Liver (tissue), 9 donors: ENCODE measurements around the gene KLK1. TPM values are rescaled to one million over a fixed set of nuclear protein-coding genes. Genes with fewer than 3 reads are reported as not detected.
A peak's percentile ranks its signal among the peaks of the same experiment; 100 is the strongest.

ENCODE experiments used
- DNase-seq: peaks from one replicate; pipeline ENCODE4 v3.0.0-alpha.2; 2017; ENCODE audit warnings: low spot score
- H3K27ac ChIP-seq, 2 donors: one replicate each; pipeline ENCODE4 v1.7.0; 2013; ENCODE audit warnings: inconsistent platforms in 2 of 2, low read length in 2 of 2, control low read depth in 1 of 2, low read depth in 1 of 2, mild to moderate bottlenecking in 1 of 2
- H3K27me3 ChIP-seq, 4 donors: one replicate each; pipeline versions ENCODE4 v1.6.1 to v1.7.0; 2013; ENCODE audit warnings: low read length in 3 of 4, inconsistent platforms in 1 of 4, mild to moderate bottlenecking in 1 of 4, moderate library complexity in 1 of 4; ENCODE audit not compliant: control insufficient read depth in 4 of 4, insufficient read depth in 4 of 4
- H3K36me3 ChIP-seq, 4 donors: one replicate each; pipeline versions ENCODE4 v1.6.1 to v1.7.0; 2013; ENCODE audit warnings: low read length in 3 of 4, mild to moderate bottlenecking in 3 of 4, low read depth in 1 of 4, moderate library complexity in 1 of 4; ENCODE audit not compliant: control insufficient read depth in 4 of 4, insufficient read depth in 3 of 4
- H3K4me1 ChIP-seq, 4 donors: one replicate each; pipeline versions ENCODE4 v1.6.1 to v1.7.0; 2013; ENCODE audit warnings: low read length in 3 of 4, mild to moderate bottlenecking in 3 of 4, moderate library complexity in 1 of 4; ENCODE audit not compliant: control insufficient read depth in 4 of 4, insufficient read depth in 4 of 4
- H3K4me3 ChIP-seq, 3 donors: one replicate each; pipeline versions ENCODE4 v1.6.1 to v1.7.0; 2013; ENCODE audit warnings: low read length in 3 of 3, control low read depth in 1 of 3, low read depth in 1 of 3, mild to moderate bottlenecking in 1 of 3
- H3K9ac ChIP-seq, 2 donors: one replicate each; pipeline ENCODE4 v1.7.0; 2013; ENCODE audit warnings: low read length in 2 of 2, mild to moderate bottlenecking in 2 of 2, moderate library complexity in 2 of 2, control low read depth in 1 of 2, low read depth in 1 of 2
- H3K9me3 ChIP-seq, 4 donors: one replicate each; pipeline versions ENCODE4 v1.6.1 to v1.7.0; 2013; ENCODE audit warnings: low read length in 3 of 4; ENCODE audit not compliant: control insufficient read depth in 4 of 4
- ATF3 ChIP-seq: IDR thresholded peaks from 2 replicates; pipeline ENCODE4 v1.6.1; 2016; ENCODE audit warnings: antibody characterized with exemption
- CTCF ChIP-seq: fragments of 150-350 bp; IDR thresholded peaks from 2 replicates; pipeline ENCODE4 v1.5.1; 2017; ENCODE audit warnings: improper control_type of control experiment, low read depth, low read length; ENCODE audit not compliant: missing input control
- EGR1 ChIP-seq, 2 donors: IDR thresholded peaks; 2 replicates each; pipeline ENCODE4 v1.6.1; 2016 to 2018; ENCODE audit warnings: antibody characterized with exemption in 2 of 2, low read depth in 2 of 2
- FOXA1 ChIP-seq: IDR thresholded peaks from 2 replicates; pipeline ENCODE4 v1.6.1; 2016; ENCODE audit warnings: antibody characterized with exemption
- FOXA2 ChIP-seq: IDR thresholded peaks from 2 replicates; pipeline ENCODE4 v1.6.1; 2016; ENCODE audit warnings: antibody characterized with exemption
- GABPA ChIP-seq, 2 donors: IDR thresholded peaks in 1 of 2; conservative IDR thresholded peaks in 1 of 2; 2 replicates each; pipeline ENCODE4 v1.6.1; 2016; ENCODE audit warnings: antibody characterized with exemption in 2 of 2, mild to moderate bottlenecking in 1 of 2, moderate library complexity in 1 of 2
- JUND ChIP-seq, 2 donors: IDR thresholded peaks; 2 replicates each; pipeline ENCODE4 v1.6.1; 2016; ENCODE audit warnings: antibody characterized with exemption in 2 of 2
- MAX ChIP-seq: IDR thresholded peaks from 2 replicates; pipeline ENCODE4 v1.6.1; 2016; ENCODE audit warnings: antibody characterized with exemption
- NR2F2 ChIP-seq: IDR thresholded peaks from 2 replicates; pipeline ENCODE4 v1.6.1; 2016; ENCODE audit warnings: antibody characterized with exemption
- RAD21 ChIP-seq, 2 donors: IDR thresholded peaks; 2 replicates each; pipeline ENCODE4 v1.6.1; 2016; ENCODE audit warnings: antibody characterized with exemption in 2 of 2, mild to moderate bottlenecking in 2 of 2
- RXRA ChIP-seq, 2 donors: IDR thresholded peaks; 2 replicates each; pipeline ENCODE4 v1.6.1; 2017 to 2018; ENCODE audit warnings: antibody characterized with exemption in 2 of 2, mild to moderate bottlenecking in 1 of 2
- SP1 ChIP-seq: IDR thresholded peaks from 2 replicates; pipeline ENCODE4 v1.6.1; 2018; ENCODE audit warnings: antibody characterized with exemption, mild to moderate bottlenecking
- TAF1 ChIP-seq: conservative IDR thresholded peaks from 2 replicates; pipeline ENCODE4 v1.6.1; 2016; ENCODE audit warnings: antibody characterized with exemption, mild to moderate bottlenecking
- YY1 ChIP-seq: IDR thresholded peaks from 2 replicates; pipeline ENCODE4 v1.6.1; 2016; ENCODE audit warnings: antibody characterized with exemption, mild to moderate bottlenecking
- ZBTB33 ChIP-seq: IDR thresholded peaks from 2 replicates; pipeline ENCODE4 v1.6.1; 2016; ENCODE audit warnings: antibody characterized with exemption
- WGBS: extraction: QIAGEN DNeasy Blood & Tissue Kit; methylation state at CpG from one replicate; pipeline ENCODE4 v1.1.7; 2013; 5-methylcytosine and 5-hydroxymethylcytosine counted together
- polyA plus RNA-seq, 2 donors: library from polyadenylated mRNA; stranded (reverse) in 1 of 2; unstranded in 1 of 2; fragments of 200-250 nt in 1 of 2; fragments of >200 nt in 1 of 2; fragmentation: Nextera tagmentation in 1 of 2; extraction: Ambion mirVana in 1 of 2; gene quantifications; one replicate each; pipeline versions ENCODE4 v1.2.1 to v1.2.3, GENCODE V29; 2013 to 2015
- total RNA-seq, 2 donors: library from RNA; depleted of rRNA; stranded (reverse); fragments of >200 nt; gene quantifications; one replicate each; pipeline ENCODE4 v1.2.3, GENCODE V29; 2014
- donor health status: healthy.
- donor health status: healthy.
- donor health status: healthy.
- donor health status: healthy.
- donor health status: healthy.

The KLK1 gene
- total and polyA plus RNA-seq, 4 donors = not detected

- TF ChIP-seq SP1 = peak; percentile 89
- TF ChIP-seq EGR1 (IDR thresholded peaks at IDR 0.05; ENCODE audit: low read depth in 2 of 2) = peak; percentile 38 to 48
- TF ChIP-seq YY1 = peak; percentile 95
Observed at GRCh38 chr19:50804420-50805272, 18.9 kb downstream of the KLK1 start (continued).

GRCh38 chr19:50803633-50804419 is 19.8 kb downstream of the KLK1 start:
- WGBS = under 1% methylated on average over 40 of the region's 40 CpGs
- no peak for DNase-seq

More at GRCh38 chr19:50803633-50804419, 19.8 kb downstream of the KLK1 start:
- peak overlapping the region; percentile 73 to 99 for H3K9ac ChIP-seq
- no peaks in the 10 kb centered on the region for H3K27me3 ChIP-seq
- H3K36me3 ChIP-seq = peaks cover 0 to 15% (median 1%) of the 10 kb centered on the region in 4 donors
- peaks cover 1 to 22% (median 16%) of the 10 kb centered on the region in 4 donors for H3K4me1 ChIP-seq
- peak overlapping the region; percentile 84 to 99 (median 90) for H3K4me3 ChIP-seq
- peak overlapping the region; percentile 97 to 99 for H3K27ac ChIP-seq
- no peak for TF ChIP-seq JUND (IDR thresholded peaks at IDR 0.05)
- no peak for TF ChIP-seq GABPA (IDR thresholded peaks at IDR 0.05 in 1 of 2, conservative IDR thresholded peaks at IDR 0.05 in 1 of 2)
- TF ChIP-seq FOXA1 = no peak
- no peak for TF ChIP-seq CTCF
- no peak for TF ChIP-seq EGR1 (IDR thresholded peaks at IDR 0.05; ENCODE audit: low read depth in 2 of 2)
- TF ChIP-seq FOXA2 = no peak
- TF ChIP-seq ATF3 = no peak
- TF ChIP-seq MAX = no peak
- TF ChIP-seq ZBTB33 = no peak
- no peak for TF ChIP-seq TAF1
- no peak for TF ChIP-seq YY1
- TF ChIP-seq NR2F2 = no peak
- TF ChIP-seq SP1 = no peak
- no peak for TF ChIP-seq RXRA (IDR thresholded peaks at IDR 0.05)
- no peak for TF ChIP-seq RAD21 (IDR thresholded peaks at IDR 0.05)
- H3K9me3 ChIP-seq = no peaks in the 10 kb centered on the region
